Measurements from ENCODE around the gene MYO16. TPM values are rescaled to one million over a fixed set of nuclear protein-coding genes. Genes with fewer than 3 reads are reported as not detected.

The MYO16 gene
- total and polyA plus RNA-seq, 2 of the 4 experiments (the other 2 are of a cell fraction) = under 0.01 to 0.03 TPM

DNA sequence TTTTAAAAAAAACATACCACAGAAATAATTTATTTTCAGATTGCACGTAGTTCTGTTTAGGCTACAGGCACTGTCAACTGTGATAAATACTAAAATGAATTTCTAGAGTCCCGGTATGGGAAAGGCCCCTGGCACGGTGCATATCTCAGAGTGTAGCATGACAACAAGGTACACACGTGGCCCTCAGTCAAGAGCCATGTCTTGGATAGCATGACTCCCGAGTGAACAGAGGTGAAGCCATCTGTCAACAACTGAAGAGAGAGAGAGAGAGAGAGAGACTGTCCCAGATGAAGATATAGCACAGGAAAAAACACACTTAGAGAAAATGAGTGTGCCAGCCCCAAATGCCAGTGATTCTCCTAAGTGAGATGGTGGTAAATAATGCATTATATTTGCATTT, 297.5 kb downstream of the MYO16 start:
- Histone ChIP-seq H4K20me1 (ENCODE audit: insufficient read depth, low read length) (no peaks in the 10 kb centered on the region), H3K9me3 (ENCODE audit: control insufficient read depth, insufficient read depth, low read length) (no peaks in the 10 kb centered on the region), H2AK5ac (ENCODE audit: low read depth, low read length) (no peak overlapping the region), H3K9ac (ENCODE audit: low read depth, low read length) (no peak overlapping the region), H3K27me3 (ENCODE audit: control insufficient read depth, insufficient read depth, low read length) (peaks cover 4% of the 10 kb centered on the region), H4K5ac (ENCODE audit: low read depth, low read length) (no peak overlapping the region), H3K79me1 (ENCODE audit: low read depth in 1 of 2, low read length in 2 of 2) (no peaks in the 10 kb centered on the region), H3K23ac (ENCODE audit: low read depth, low read length) (no peak overlapping the region), H3K14ac (replicated peaks; ENCODE audit: low read depth, low read length) (no peak overlapping the region), H2AFZ (replicated peaks; ENCODE audit: low read length, poor library complexity) (no peak overlapping the region), H3K27ac (ENCODE audit: insufficient read depth, low read length) (no peak overlapping the region), H3K9me1 (ENCODE audit: insufficient read depth, low read length) (no peaks in the 10 kb centered on the region), H3K56ac (ENCODE audit: extremely low read depth, insufficient read depth, low read length) (no peak overlapping the region), H2BK20ac (ENCODE audit: low read depth, low read length) (no peak overlapping the region), H3K36me3 (ENCODE audit: control insufficient read depth, insufficient read depth, low read length) (no peaks in the 10 kb centered on the region), H2BK120ac (ENCODE audit: low read depth, low read length) (no peak overlapping the region), H4K91ac (ENCODE audit: insufficient read depth, low read depth, low read length) (no peak overlapping the region), H3K4me3 (ENCODE audit: insufficient read depth, low read depth, low read length) (no peak overlapping the region), H3K4ac (ENCODE audit: low read depth, low read length) (no peak overlapping the region), H3K4me1 (ENCODE audit: control insufficient read depth, insufficient read depth, low read length) (no peaks in the 10 kb centered on the region; the same call in 1 of the 2 replicates), H3K18ac (ENCODE audit: low read depth, low read length) (no peak overlapping the region), H3K4me2 (ENCODE audit: low read depth, low read length) (no peak overlapping the region), H4K8ac (ENCODE audit: low read depth in 2 of 2, low read length in 2 of 2) (no peak overlapping the region), H2AK9ac (replicated peaks; ENCODE audit: low read depth, low read length, poor library complexity) (no peak overlapping the region), H2BK15ac (ENCODE audit: low read depth, low read length) (no peak overlapping the region), H2BK5ac (ENCODE audit: low read depth, low read length, poor library complexity, severe bottlenecking) (no peak overlapping the region)
- intact Hi-C loops (cut with micrococcal nuclease) = no loop called here
- 58% methylated on average over 4 of the region's 5 CpGs; no CpG with 5 or more reads in 1 of the 2 experiments for WGBS, 2 experiments (ENCODE audit: extremely low coverage in 2 of 2, insufficient read length in 1 of 2)
- POLR2A ChIA-PET (ENCODE audit: unreplicated experiment) = no interaction called here
- TF ChIP-seq BHLHE40 (IDR thresholded peaks at IDR 0.05; ENCODE audit: low read depth, low read length) (no peak), FOS (IDR thresholded peaks at IDR 0.05; ENCODE audit: low read depth, low read length) (no peak), RFX5 (IDR thresholded peaks at IDR 0.05; ENCODE audit: low read depth, low read length) (no peak), MAFK (IDR thresholded peaks at IDR 0.05; ENCODE audit: low read depth, low read length) (no peak), CEBPB (IDR thresholded peaks at IDR 0.05; ENCODE audit: low read depth, low read length) (no peak), CHD1 (IDR thresholded peaks at IDR 0.05; ENCODE audit: low read depth, low read length) (no peak), POLR2A (IDR thresholded peaks at IDR 0.05; ENCODE audit: low read depth, low read length) (no peak), MAZ (IDR thresholded peaks at IDR 0.05; ENCODE audit: borderline replicate concordance, low read depth, low read length) (no peak)
- TF ChIP-seq, protein P1, sequence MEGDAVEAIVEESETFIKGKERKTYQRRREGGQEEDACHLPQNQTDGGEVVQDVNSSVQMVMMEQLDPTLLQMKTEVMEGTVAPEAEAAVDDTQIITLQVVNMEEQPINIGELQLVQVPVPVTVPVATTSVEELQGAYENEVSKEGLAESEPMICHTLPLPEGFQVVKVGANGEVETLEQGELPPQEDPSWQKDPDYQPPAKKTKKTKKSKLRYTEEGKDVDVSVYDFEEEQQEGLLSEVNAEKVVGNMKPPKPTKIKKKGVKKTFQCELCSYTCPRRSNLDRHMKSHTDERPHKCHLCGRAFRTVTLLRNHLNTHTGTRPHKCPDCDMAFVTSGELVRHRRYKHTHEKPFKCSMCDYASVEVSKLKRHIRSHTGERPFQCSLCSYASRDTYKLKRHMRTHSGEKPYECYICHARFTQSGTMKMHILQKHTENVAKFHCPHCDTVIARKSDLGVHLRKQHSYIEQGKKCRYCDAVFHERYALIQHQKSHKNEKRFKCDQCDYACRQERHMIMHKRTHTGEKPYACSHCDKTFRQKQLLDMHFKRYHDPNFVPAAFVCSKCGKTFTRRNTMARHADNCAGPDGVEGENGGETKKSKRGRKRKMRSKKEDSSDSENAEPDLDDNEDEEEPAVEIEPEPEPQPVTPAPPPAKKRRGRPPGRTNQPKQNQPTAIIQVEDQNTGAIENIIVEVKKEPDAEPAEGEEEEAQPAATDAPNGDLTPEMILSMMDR (conservative IDR thresholded peaks at IDR 0.05; ENCODE audit: low read depth, low read length) = no peak
- TF ChIP-seq, protein P2, sequence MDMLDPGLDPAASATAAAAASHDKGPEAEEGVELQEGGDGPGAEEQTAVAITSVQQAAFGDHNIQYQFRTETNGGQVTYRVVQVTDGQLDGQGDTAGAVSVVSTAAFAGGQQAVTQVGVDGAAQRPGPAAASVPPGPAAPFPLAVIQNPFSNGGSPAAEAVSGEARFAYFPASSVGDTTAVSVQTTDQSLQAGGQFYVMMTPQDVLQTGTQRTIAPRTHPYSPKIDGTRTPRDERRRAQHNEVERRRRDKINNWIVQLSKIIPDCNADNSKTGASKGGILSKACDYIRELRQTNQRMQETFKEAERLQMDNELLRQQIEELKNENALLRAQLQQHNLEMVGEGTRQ (IDR thresholded peaks at IDR 0.05; ENCODE audit: low read depth, low read length) = no peak
- TF ChIP-seq, protein P3, sequence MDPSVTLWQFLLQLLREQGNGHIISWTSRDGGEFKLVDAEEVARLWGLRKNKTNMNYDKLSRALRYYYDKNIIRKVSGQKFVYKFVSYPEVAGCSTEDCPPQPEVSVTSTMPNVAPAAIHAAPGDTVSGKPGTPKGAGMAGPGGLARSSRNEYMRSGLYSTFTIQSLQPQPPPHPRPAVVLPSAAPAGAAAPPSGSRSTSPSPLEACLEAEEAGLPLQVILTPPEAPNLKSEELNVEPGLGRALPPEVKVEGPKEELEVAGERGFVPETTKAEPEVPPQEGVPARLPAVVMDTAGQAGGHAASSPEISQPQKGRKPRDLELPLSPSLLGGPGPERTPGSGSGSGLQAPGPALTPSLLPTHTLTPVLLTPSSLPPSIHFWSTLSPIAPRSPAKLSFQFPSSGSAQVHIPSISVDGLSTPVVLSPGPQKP (IDR thresholded peaks at IDR 0.05; ENCODE audit: borderline replicate concordance, low read depth, low read length) = no peak
- in situ Hi-C loops (cut with MboI; ENCODE audit: low sequenced_read_pairs) = no loop called here
- BruUV-seq (replicated peaks) = no TSS peak
- CTCF ChIA-PET = no interaction called here
- dilution Hi-C loops (cut with HindIII; ENCODE audit: low sequenced_read_pairs, unreplicated experiment) = no loop called here
- DNase-seq (no peak), ATAC-seq (ENCODE audit: low read depth) (no peak)
